ENCODE data around the gene CNKSR1. TPM values are rescaled to one million over a fixed set of nuclear protein-coding genes. Genes with fewer than 3 reads are reported as not detected.

The CNKSR1 gene
- total RNA-seq, 1 donor from 2014 or later, result not detected

DNA sequence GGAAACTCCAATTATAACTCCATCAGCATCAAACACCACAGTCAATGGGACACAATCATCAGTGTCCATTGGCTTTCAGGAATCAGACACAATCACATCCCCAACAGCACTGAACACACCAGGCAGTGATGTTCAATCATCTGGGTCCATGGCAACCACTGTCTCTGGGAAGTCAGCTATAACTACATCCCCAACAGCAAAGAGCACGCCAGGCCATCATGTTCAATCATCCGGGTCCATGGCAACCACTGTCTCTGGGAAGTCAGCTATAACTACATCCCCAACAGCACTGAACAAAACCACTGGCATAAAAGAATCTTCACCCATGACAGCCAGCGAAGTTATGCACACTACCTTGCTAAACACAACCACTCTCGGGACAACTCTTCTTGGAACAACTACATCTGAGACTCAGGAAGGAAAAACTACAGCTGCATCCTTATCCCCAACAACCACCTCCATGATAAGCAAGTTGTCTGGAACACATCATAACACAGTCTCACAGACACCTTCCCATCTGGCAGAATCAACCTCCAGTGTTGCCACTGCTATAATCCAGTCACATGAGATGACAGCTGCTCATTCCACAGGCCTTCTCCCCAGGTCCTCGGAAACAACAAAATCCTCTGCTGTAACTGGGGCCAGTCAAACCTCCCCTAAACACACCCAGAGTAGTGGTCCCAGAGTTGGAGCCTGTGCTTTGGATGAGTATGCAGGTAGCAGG lies 33.0 kb downstream of the CNKSR1 start:
- no peak overlapping the region for H3K4me3 ChIP-seq
- H3K36me3 ChIP-seq, result no peaks in the 10 kb centered on the region
- no peak overlapping the region for H3K27ac ChIP-seq
- TF ChIP-seq, protein P1, sequence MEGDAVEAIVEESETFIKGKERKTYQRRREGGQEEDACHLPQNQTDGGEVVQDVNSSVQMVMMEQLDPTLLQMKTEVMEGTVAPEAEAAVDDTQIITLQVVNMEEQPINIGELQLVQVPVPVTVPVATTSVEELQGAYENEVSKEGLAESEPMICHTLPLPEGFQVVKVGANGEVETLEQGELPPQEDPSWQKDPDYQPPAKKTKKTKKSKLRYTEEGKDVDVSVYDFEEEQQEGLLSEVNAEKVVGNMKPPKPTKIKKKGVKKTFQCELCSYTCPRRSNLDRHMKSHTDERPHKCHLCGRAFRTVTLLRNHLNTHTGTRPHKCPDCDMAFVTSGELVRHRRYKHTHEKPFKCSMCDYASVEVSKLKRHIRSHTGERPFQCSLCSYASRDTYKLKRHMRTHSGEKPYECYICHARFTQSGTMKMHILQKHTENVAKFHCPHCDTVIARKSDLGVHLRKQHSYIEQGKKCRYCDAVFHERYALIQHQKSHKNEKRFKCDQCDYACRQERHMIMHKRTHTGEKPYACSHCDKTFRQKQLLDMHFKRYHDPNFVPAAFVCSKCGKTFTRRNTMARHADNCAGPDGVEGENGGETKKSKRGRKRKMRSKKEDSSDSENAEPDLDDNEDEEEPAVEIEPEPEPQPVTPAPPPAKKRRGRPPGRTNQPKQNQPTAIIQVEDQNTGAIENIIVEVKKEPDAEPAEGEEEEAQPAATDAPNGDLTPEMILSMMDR (IDR thresholded peaks at IDR 0.05), result no peak
- H3K27me3 ChIP-seq, result no peaks in the 10 kb centered on the region
- H3K4me1 ChIP-seq, result no peaks in the 10 kb centered on the region
- no peak for DNase-seq (ENCODE audit: low spot score in 2 of 2)
- intact Hi-C loops (cut with DNase I), result no loop called here
- H3K9me3 ChIP-seq, result no peaks in the 10 kb centered on the region

DNA sequence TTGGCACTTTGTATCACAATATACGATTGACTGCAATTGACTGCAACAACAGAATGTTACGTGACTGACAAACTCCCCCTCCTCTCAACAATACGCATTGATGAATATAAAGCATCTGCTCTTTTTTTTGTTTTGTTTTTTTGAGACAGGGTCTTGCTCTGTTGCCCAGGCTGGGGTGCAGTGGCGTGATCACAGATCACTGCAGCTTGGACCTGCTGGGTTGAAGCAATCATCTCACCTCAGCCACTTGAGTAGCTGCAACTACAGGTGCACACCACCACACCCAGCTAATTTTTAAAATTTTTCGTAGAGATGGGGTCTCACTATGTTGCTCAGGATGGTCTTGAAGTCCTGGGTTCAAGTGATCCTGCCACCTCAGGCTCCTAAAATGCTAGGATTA lies 35.4 kb downstream of the CNKSR1 start:
- Histone ChIP-seq H3K27me3 (no peaks in the 10 kb centered on the region), H3K4me3 (no peak overlapping the region), H3K4me1 (no peaks in the 10 kb centered on the region), H3K36me3 (no peaks in the 10 kb centered on the region), H3K9me3 (no peaks in the 10 kb centered on the region), H3K27ac (no peak overlapping the region)
- no peak for DNase-seq (ENCODE audit: low spot score in 2 of 2)
- intact Hi-C loops (cut with DNase I), result no loop called here
- TF ChIP-seq, protein P1 (IDR thresholded peaks at IDR 0.05), result no peak

DNA sequence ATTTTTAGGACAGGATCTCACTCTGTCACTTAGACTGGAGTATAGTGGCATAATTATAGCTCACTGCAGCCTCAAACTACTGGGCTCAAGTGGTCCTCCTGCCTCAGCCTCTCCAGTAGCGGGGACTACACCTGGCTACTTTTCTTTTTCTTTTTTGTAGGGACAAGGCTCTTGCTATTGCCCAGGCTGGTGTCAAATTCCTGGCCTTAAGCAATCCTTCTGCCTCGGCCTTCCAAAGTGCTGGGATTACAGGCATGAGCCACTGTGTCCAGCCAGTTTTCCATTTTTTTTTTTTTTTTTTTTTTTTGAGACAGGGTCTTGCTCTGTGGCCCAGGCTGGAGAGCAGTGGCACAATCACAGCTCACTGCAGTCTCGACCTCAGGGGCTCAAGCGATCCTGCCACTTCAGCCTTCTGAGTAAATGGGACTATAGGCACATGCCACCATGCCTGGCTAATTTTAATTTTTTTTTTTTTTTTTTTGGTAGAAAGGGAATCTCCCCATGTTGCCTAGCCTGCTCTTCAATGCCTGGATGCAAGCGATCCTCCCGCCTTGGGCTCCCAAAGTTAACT lies 36.1 kb downstream of the CNKSR1 start:
- TF ChIP-seq, protein P1 (IDR thresholded peaks at IDR 0.05), result no peak
- H3K4me1 ChIP-seq, result no peaks in the 10 kb centered on the region
- H3K9me3 ChIP-seq, result no peaks in the 10 kb centered on the region
- no peak overlapping the region for H3K27ac ChIP-seq
- intact Hi-C loops (cut with DNase I), result no loop called here
- no peak overlapping the region for H3K4me3 ChIP-seq
- no peaks in the 10 kb centered on the region for H3K27me3 ChIP-seq
- DNase-seq (ENCODE audit: low spot score in 2 of 2), result no peak
- no peaks in the 10 kb centered on the region for H3K36me3 ChIP-seq

- no peak overlapping the region for H3K4me3 ChIP-seq
- DNase-seq (ENCODE audit: low spot score in 2 of 2), result no peak
- intact Hi-C loops (cut with DNase I), result no loop called here
- H3K36me3 ChIP-seq, result no peaks in the 10 kb centered on the region
- H3K9me3 ChIP-seq, result no peaks in the 10 kb centered on the region
- H3K27ac ChIP-seq, result no peak overlapping the region
- H3K27me3 ChIP-seq, result no peaks in the 10 kb centered on the region
- TF ChIP-seq, protein P1 (IDR thresholded peaks at IDR 0.05), result no peak
- no peaks in the 10 kb centered on the region for H3K4me1 ChIP-seq
Observed at GRCh38 chr1:26215246-26215645, 38.0 kb downstream of the CNKSR1 start.

GRCh38 chr1:26218906-26219494 lies 41.7 kb downstream of the CNKSR1 start:
- DNase-seq (ENCODE audit: low spot score in 2 of 2), result no peak

More at GRCh38 chr1:26218906-26219494, 41.7 kb downstream of the CNKSR1 start:
- H3K27ac ChIP-seq, result no peak overlapping the region
- H3K4me3 ChIP-seq, result no peak overlapping the region
- no peaks in the 10 kb centered on the region for H3K9me3 ChIP-seq
- no peaks in the 10 kb centered on the region for H3K36me3 ChIP-seq
- TF ChIP-seq, protein P1 (IDR thresholded peaks at IDR 0.05), result no peak
- no peaks in the 10 kb centered on the region for H3K27me3 ChIP-seq
- H3K4me1 ChIP-seq, result no peaks in the 10 kb centered on the region
- intact Hi-C loops (cut with DNase I), result no loop called here

Measured in ascending aorta (tissue), 2 donors.